ENCODE measurements around the gene ZNF442.

DNA sequence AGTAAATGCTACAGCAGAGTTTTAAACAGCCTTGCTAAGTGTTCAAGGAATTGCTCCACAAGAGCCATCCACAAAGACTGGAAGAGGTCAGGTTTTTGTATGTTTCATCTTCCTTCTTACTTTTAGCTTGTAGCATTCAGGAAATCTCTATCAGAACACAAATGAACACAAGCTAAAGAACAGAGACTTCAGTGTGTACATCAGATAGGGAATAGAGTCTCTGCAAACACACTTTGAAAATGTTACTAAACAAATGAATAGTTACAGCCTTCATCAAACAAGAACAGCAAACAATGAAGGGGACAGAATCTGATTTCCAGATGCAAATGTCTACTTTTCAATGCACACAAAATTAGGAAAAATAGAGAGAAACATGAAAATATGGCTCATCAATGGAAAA is 39.8 kb downstream of the ZNF442 start:
- TF ChIP-seq, protein P1, sequence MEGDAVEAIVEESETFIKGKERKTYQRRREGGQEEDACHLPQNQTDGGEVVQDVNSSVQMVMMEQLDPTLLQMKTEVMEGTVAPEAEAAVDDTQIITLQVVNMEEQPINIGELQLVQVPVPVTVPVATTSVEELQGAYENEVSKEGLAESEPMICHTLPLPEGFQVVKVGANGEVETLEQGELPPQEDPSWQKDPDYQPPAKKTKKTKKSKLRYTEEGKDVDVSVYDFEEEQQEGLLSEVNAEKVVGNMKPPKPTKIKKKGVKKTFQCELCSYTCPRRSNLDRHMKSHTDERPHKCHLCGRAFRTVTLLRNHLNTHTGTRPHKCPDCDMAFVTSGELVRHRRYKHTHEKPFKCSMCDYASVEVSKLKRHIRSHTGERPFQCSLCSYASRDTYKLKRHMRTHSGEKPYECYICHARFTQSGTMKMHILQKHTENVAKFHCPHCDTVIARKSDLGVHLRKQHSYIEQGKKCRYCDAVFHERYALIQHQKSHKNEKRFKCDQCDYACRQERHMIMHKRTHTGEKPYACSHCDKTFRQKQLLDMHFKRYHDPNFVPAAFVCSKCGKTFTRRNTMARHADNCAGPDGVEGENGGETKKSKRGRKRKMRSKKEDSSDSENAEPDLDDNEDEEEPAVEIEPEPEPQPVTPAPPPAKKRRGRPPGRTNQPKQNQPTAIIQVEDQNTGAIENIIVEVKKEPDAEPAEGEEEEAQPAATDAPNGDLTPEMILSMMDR (conservative IDR thresholded peaks at IDR 0.05; ENCODE audit: low read depth, low read length) = no peak
- TF ChIP-seq EZH2phosphoT487 (IDR thresholded peaks at IDR 0.05; ENCODE audit: borderline replicate concordance, low read length) (no peak), EZH2 (IDR thresholded peaks at IDR 0.05; ENCODE audit: low read length, unreplicated experiment) (no peak)
